ENCODE data around the gene SPOCK2. TPM values are rescaled to one million over a fixed set of nuclear protein-coding genes. Genes with fewer than 3 reads are reported as not detected.

Gene SPOCK2
- total RNA-seq, 3 donors from 2014 or later = 3.9 to 4.5 (median 4.1) TPM

GRCh38 chr10:72092987-72093386 is 4.6 kb upstream of the SPOCK2 start:
- peaks cover 1 to 2% of the 10 kb centered on the region in 2 donors for H3K4me1 ChIP-seq
- no peaks in the 10 kb centered on the region for H3K36me3 ChIP-seq
- no peak overlapping the region for H3K27ac ChIP-seq
- no peak for TF ChIP-seq POLR2AphosphoS5 (IDR thresholded peaks at IDR 0.05)
- no peak for TF ChIP-seq POLR2A (IDR thresholded peaks at IDR 0.05)
- TF ChIP-seq CTCF (IDR thresholded peaks at IDR 0.05) = no peak
- intact Hi-C loops (cut with DNase I; ENCODE audit: low total_unique reads) = no loop called here
- no peak overlapping the region for H3K4me3 ChIP-seq
- DNase-seq (ENCODE audit: low spot score in 2 of 2) = no peak
- H3K27me3 ChIP-seq = peaks cover 0 to 9% of the 10 kb centered on the region in 2 donors
- H3K9me3 ChIP-seq = no peaks in the 10 kb centered on the region

- H3K36me3 ChIP-seq = no peaks in the 10 kb centered on the region
- no peak overlapping the region for H3K27ac ChIP-seq
- H3K4me3 ChIP-seq = no peak overlapping the region
- H3K9me3 ChIP-seq = no peaks in the 10 kb centered on the region
- peaks cover 0 to 15% of the 10 kb centered on the region in 2 donors for H3K27me3 ChIP-seq
- H3K4me1 ChIP-seq = peaks cover 7% of the 10 kb centered on the region in 2 donors
- DNase-seq (ENCODE audit: low spot score in 2 of 2) = no peak
- TF ChIP-seq POLR2A (IDR thresholded peaks at IDR 0.05) (no peak), POLR2AphosphoS5 (IDR thresholded peaks at IDR 0.05) (no peak), CTCF (IDR thresholded peaks at IDR 0.05) (no peak)
- intact Hi-C loops (cut with DNase I; ENCODE audit: low total_unique reads) = no loop called here
These were observed 4.0 kb upstream of the SPOCK2 start for GRCh38 chr10:72092171-72092924.

- Histone ChIP-seq H3K4me1 (peaks cover 7 to 11% of the 10 kb centered on the region in 2 donors), H3K27ac (no peak overlapping the region), H3K36me3 (no peaks in the 10 kb centered on the region), H3K9me3 (no peaks in the 10 kb centered on the region), H3K4me3 (no peak overlapping the region), H3K27me3 (peaks cover 0 to 21% of the 10 kb centered on the region in 2 donors)
- intact Hi-C loops (cut with DNase I; ENCODE audit: low total_unique reads) = no loop called here
- TF ChIP-seq POLR2AphosphoS5 (IDR thresholded peaks at IDR 0.05) (no peak), POLR2A (IDR thresholded peaks at IDR 0.05) (no peak), CTCF (IDR thresholded peaks at IDR 0.05) (no peak)
- no peak for DNase-seq (ENCODE audit: low spot score in 2 of 2)
These were observed 2.0 kb upstream of the SPOCK2 start for GRCh38 chr10:72090326-72090725.

GRCh38 chr10:72089618-72090017 is 1.3 kb upstream of the SPOCK2 start:
- peaks cover 0 to 21% of the 10 kb centered on the region in 2 donors for H3K27me3 ChIP-seq
- no peak overlapping the region for H3K27ac ChIP-seq

More at GRCh38 chr10:72089618-72090017, 1.3 kb upstream of the SPOCK2 start:
- no peak for TF ChIP-seq POLR2A (IDR thresholded peaks at IDR 0.05)
- TF ChIP-seq POLR2AphosphoS5 (IDR thresholded peaks at IDR 0.05) = no peak
- TF ChIP-seq CTCF (IDR thresholded peaks at IDR 0.05) = no peak
- no peaks in the 10 kb centered on the region for H3K36me3 ChIP-seq
- H3K4me3 ChIP-seq = no peak overlapping the region
- H3K4me1 ChIP-seq = peaks cover 7 to 11% of the 10 kb centered on the region in 2 donors
- DNase-seq (ENCODE audit: low spot score in 2 of 2) = no peak
- intact Hi-C loops (cut with DNase I; ENCODE audit: low total_unique reads) = no loop called here
- H3K9me3 ChIP-seq = no peaks in the 10 kb centered on the region
